Thoracic aorta (tissue), 2 donors: ENCODE measurements around the gene L3MBTL2. TPM values are rescaled to one million over a fixed set of nuclear protein-coding genes. Genes with fewer than 3 reads are reported as not detected.
A peak's percentile ranks its signal among the peaks of the same experiment; 100 is the strongest.

Experiments used
- ATAC-seq: fragments of 150-250 bp; one replicate; pipeline ENCODE4 v1.8.0; 2017; ENCODE audit warnings: low read depth; ENCODE audit not compliant: insufficient number of reproducible peaks, low FRiP score
- DNase-seq: peaks from one replicate; pipeline ENCODE4 v3.0.0-alpha.2; 2020; ENCODE audit warnings: low spot score
- H3K27ac ChIP-seq, 2 donors: fragments of 200-600 bp; sonication (generic); 1 replicate in 1 of 2; 2 replicates in 1 of 2; pipeline ENCODE4 v1.5.1; 2016; ENCODE audit warnings: mild to moderate bottlenecking in 2 of 2, moderate library complexity in 2 of 2
- H3K27me3 ChIP-seq: fragments of 200-600 bp; sonication (generic); replicated peaks from 2 replicates; pipeline ENCODE4 v1.6.0; 2016; ENCODE audit warnings: mild to moderate bottlenecking; ENCODE audit not compliant: insufficient read depth
- H3K36me3 ChIP-seq: fragments of 200-600 bp; sonication (generic); one replicate; pipeline ENCODE4 v1.5.1; 2016
- H3K4me1 ChIP-seq, 2 donors: fragments of 200-600 bp; sonication (generic); 1 replicate in 1 of 2; 2 replicates in 1 of 2; pipeline versions ENCODE4 v1.5.1 to v1.6.0; 2016; ENCODE audit warnings: low read depth in 2 of 2, mild to moderate bottlenecking in 1 of 2; ENCODE audit not compliant: control insufficient read depth in 1 of 2
- H3K4me3 ChIP-seq: fragments of 200-600 bp; sonication (generic); 2 replicates; pipeline ENCODE4 v1.5.1; 2016; ENCODE audit warnings: mild to moderate bottlenecking
- H3K9me3 ChIP-seq: fragments of 200-600 bp; sonication (generic); 2 replicates; pipeline ENCODE4 v1.5.1; 2016
- CTCF ChIP-seq: fragments of 200-600 bp; sonication (generic); IDR thresholded peaks from one replicate; pipeline ENCODE4 v1.5.1; 2019; ENCODE audit warnings: antibody characterized with exemption
- total RNA-seq, 2 donors: library from RNA; depleted of rRNA; stranded (reverse); fragments of >200 nt; gene quantifications; one replicate each; pipeline versions ENCODE4 v1.1.0 to v1.2.3, GENCODE V29; 2016

Gene L3MBTL2
- total RNA-seq, 2 donors from 2014 or later = 14.8 to 21.4 TPM

GRCh38 chr22:41198027-41198580, 7.0 kb upstream of the L3MBTL2 start:
- H3K27ac ChIP-seq = no peak overlapping the region
- H3K36me3 ChIP-seq = no peaks in the 10 kb centered on the region
- H3K27me3 ChIP-seq = no peaks in the 10 kb centered on the region
- H3K4me3 ChIP-seq = peak overlapping the region; percentile 92
- H3K9me3 ChIP-seq = no peaks in the 10 kb centered on the region
- DNase-seq = no peak
- peaks cover 9 to 19% of the 10 kb centered on the region in 2 donors for H3K4me1 ChIP-seq
- no peak for TF ChIP-seq CTCF
- no peak for ATAC-seq

GRCh38 chr22:41201141-41201540, 4.0 kb upstream of the L3MBTL2 start:
- H3K27me3 ChIP-seq = no peaks in the 10 kb centered on the region
- no peak for TF ChIP-seq CTCF
- DNase-seq = no peak

GRCh38 chr22:41203118-41203517, 2.0 kb upstream of the L3MBTL2 start:
- H3K27me3 ChIP-seq = no peaks in the 10 kb centered on the region
- H3K9me3 ChIP-seq = no peaks in the 10 kb centered on the region
- H3K4me3 ChIP-seq = no peak overlapping the region
- no peak for TF ChIP-seq CTCF
- ATAC-seq (no peak), DNase-seq (no peak)
- peaks cover 12 to 15% of the 10 kb centered on the region in 2 donors for H3K4me1 ChIP-seq
- H3K27ac ChIP-seq = no peak overlapping the region
- no peaks in the 10 kb centered on the region for H3K36me3 ChIP-seq

More at GRCh38 chr22:41201141-41201540, 4.0 kb upstream of the L3MBTL2 start:
- no peak overlapping the region for H3K4me3 ChIP-seq
- no peak overlapping the region for H3K27ac ChIP-seq
- no peak for ATAC-seq
- H3K36me3 ChIP-seq = no peaks in the 10 kb centered on the region
- H3K4me1 ChIP-seq = peaks cover 14 to 24% of the 10 kb centered on the region in 2 donors
- H3K9me3 ChIP-seq = no peaks in the 10 kb centered on the region

GRCh38 chr22:41204066-41204465, 1.0 kb upstream of the L3MBTL2 start:
- Histone ChIP-seq H3K27me3 (no peaks in the 10 kb centered on the region), H3K9me3 (no peaks in the 10 kb centered on the region), H3K4me1 (peaks cover 6 to 8% of the 10 kb centered on the region in 2 donors), H3K4me3 (no peak overlapping the region), H3K36me3 (no peaks in the 10 kb centered on the region), H3K27ac (no peak overlapping the region)
- ATAC-seq = no peak
- no peak for DNase-seq
- TF ChIP-seq CTCF = no peak

- Histone ChIP-seq H3K27me3 (no peaks in the 10 kb centered on the region), H3K4me3 (no peak overlapping the region), H3K36me3 (no peaks in the 10 kb centered on the region), H3K4me1 (peaks cover 6 to 8% of the 10 kb centered on the region in 2 donors), H3K9me3 (no peaks in the 10 kb centered on the region), H3K27ac (no peak overlapping the region)
- TF ChIP-seq CTCF = no peak
- no peak for ATAC-seq
- DNase-seq = no peak
These were observed 1.6 kb downstream of the L3MBTL2 start for GRCh38 chr22:41206719-41207118.
